Endothelial cell of umbilical vein (primary cell): ENCODE data around the gene PCDHA13.
"Not testable (repeated sequence)": the region's sequence is repeated elsewhere in the genome, so short reads cannot be mapped to it uniquely, and the experiment has no call there.

ENCODE experiments used
- CTCF ChIP-seq, 2 donors: IDR thresholded peaks; 1 replicate in 1 of 2; 2 replicates in 1 of 2; pipeline ENCODE4 v1.5.1; 2011; ENCODE audit warnings: low read length in 2 of 2, mild to moderate bottlenecking in 2 of 2, moderate library complexity in 2 of 2, control low read depth in 1 of 2, inconsistent platforms in 1 of 2, low read depth in 1 of 2; ENCODE audit not compliant: insufficient read depth in 1 of 2; ENCODE audit errors: extremely low read depth in 1 of 2
- EZH2 ChIP-seq: IDR thresholded peaks from 2 replicates; pipeline ENCODE4 v1.6.1; 2012; ENCODE audit warnings: borderline replicate concordance, low read depth, mild to moderate bottlenecking, moderate library complexity, low read length, inconsistent platforms; ENCODE audit not compliant: severe bottlenecking
- POLR2A ChIP-seq: IDR thresholded peaks from 2 replicates; pipeline ENCODE4 v1.6.1; 2012; ENCODE audit warnings: low read depth, mild to moderate bottlenecking, control low read depth, low read length
- POLR2AphosphoS5 ChIP-seq: IDR thresholded peaks from 2 replicates; pipeline ENCODE4 v1.6.1; 2012; ENCODE audit warnings: low read depth, mild to moderate bottlenecking, control low read depth, low read length, moderate library complexity; ENCODE audit not compliant: insufficient read depth

- TF ChIP-seq POLR2AphosphoS5; CTCF (IDR thresholded peaks at IDR 0.05; ENCODE audit: extremely low read depth in 1 of 2, insufficient read depth in 1 of 2, low read depth in 1 of 2, low read length in 2 of 2); EZH2; POLR2A: not testable (repeated sequence)
Observed at GRCh38 chr5:140834439-140835008, 47.4 kb upstream of the PCDHA13 start.
